Inflammatory macrophage treated with lipopolysaccharide for 4 hours (primary cell): Measurements from ENCODE around the gene TLNRD1.

Experiments used
- DNase-seq: peaks from one replicate; pipeline ENCODE4 v3.0.0-alpha.2; 2020

The TLNRD1 gene

DNA sequence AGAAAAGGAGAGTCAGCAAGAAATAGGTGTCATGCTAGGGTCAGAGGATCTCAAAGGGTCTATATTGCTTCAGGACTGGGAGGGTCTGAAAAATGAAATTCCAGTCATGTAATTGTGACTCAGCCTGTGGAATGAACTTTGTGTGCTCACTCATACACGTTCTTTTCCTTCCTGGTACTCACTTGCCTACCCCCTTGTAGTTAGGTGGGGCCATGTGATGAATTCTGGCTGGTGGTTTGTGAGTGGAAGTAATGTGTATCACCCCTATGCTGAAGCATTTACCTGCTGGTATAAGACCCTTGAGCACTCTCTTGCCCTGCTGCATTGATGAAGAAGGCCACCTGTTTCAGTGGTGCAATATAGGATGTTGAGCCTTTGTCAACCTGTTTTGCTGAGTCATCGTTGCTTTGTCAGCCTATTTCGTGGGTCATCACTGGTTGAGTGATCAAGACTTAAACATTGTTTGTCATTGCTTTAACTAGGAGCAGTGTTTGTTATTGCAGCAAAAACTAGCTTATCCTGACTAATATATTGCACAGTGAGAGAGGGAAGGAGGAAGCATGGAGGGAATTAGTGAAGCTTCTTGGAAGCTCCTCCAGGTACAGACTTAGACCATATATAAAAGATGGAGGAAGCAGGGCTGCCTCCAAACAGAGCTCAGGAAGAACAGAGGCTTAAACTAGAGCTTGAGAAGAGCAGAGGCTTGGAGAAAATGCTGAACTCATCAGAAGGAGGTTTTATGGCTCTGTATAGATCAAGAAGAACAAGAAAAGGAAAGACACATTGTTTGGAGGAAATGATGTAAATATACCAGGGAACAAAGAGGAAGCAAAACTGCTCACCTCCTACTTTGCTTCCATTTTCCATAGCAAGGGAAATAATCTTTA lies 28.9 kb downstream of the TLNRD1 start:
- DNase-seq = peak; percentile 76

DNA sequence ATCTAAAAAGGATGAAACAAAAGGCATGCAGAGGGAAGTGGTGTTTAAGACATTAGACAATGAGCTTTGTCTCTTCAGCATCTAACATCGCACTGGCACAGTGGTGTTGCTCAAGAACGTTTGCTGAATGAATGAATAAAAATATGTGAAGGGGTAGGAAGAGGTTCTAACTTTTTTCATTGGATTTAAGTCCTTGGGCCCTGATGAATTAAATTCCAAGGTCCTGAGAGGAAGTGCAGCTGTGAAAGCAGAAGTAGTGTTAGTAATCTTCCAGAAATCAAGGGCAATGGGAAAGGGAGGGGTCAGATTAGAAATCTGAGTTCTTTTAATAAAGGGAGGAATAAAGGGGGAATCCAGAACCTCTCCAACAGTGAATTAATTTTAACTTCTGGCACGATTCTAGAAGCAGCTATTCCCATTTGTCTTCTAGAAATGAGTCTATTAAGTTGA lies 29.6 kb downstream of the TLNRD1 start:
- DNase-seq = peak; percentile 72

DNA sequence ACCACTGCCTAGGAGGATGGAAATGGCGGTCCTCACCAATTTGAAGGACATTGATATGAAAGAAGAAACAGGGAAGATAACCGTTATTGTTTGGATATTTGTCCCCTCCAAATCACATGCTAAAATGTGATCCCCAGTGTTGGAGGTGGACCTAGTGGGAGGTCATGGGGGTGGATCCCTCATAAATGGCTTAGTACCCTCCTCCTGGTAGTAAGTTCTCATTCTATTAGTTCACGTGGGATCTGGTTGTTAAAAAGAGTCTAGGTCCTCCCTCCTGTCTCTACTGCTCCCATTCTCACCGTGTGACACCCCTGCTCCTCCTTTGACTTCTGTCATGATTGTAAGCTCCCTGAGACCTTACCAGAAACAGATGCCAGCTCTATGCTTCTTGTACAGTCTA lies 30.5 kb downstream of the TLNRD1 start:
- DNase-seq = no peak

DNA sequence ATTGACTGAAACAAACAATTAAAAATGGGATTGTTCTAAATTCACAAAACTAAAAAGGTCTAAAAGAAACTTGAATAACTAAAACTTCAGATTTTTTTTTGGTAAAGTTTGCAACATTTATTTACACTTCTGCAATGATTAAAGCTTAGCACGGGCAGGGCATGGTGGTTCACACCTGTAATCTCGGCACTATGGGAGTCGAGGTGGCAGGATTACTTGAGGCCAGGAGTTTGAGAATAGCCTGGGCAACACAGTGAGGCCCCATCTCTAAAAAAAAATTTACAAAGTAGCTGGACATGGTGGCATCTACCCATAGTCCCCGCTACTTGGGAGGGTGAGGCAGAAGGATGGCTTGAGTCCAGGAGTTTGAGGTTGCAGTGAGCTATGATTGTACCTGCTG lies 31.6 kb downstream of the TLNRD1 start:
- DNase-seq = no peak

DNA sequence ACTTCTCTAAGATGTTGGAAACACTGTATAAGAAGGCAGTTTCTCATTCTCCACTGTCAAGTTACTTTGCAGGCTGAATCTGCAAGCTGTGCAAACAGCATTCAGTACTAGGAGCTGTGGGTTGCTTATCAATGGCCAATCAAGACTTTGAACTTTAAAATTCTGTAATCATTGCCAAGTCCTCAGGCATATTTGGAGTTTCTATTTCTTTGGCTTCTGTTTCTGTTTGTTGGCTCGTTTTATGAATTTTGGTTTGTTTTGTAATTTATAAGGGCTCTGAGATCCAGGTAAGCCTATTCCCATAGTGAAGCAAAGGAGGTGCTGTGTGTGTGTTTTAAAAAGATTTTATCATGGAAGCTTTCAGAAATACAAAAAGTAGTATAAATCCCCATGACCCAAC lies 32.1 kb downstream of the TLNRD1 start:
- DNase-seq = no peak

- no peak for DNase-seq
These were observed 32.8 kb downstream of the TLNRD1 start for GRCh38 chr15:81033508-81033907.

GRCh38 chr15:81037952-81038743 lies 37.4 kb downstream of the TLNRD1 start:
- DNase-seq = no peak

DNA sequence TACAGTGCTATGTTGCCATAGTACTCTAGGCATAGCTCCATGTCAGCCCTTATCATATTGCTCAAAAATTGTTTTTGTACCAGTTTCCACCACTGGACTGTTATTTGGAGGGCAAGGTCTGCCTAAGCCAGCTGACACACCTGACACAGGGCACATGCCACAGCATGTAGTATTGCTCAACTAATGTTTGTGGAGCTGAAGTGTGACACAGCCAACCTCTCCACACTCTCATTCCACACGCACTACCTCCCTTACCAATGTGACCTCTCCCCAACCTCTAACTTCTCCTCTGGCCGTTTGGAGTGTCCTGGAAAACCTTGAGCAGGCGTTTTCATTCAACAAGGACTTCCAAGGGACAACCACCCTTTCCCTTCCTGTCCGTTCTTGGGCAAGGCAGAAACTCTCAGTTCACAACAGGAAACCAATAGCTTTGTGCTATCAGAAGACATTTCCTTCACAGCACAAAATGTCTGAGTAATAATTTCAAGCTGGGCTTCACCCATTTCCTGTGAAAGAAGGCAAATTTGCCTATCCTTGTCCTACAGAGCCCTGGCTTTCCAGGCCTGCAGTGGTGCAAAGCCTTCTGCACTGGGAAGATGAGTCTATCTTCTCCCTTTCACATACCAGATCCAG lies 38.4 kb downstream of the TLNRD1 start:
- DNase-seq = peak; percentile 10

GRCh38 chr15:81040757-81041156 lies 40.0 kb downstream of the TLNRD1 start:
- no peak for DNase-seq

DNA sequence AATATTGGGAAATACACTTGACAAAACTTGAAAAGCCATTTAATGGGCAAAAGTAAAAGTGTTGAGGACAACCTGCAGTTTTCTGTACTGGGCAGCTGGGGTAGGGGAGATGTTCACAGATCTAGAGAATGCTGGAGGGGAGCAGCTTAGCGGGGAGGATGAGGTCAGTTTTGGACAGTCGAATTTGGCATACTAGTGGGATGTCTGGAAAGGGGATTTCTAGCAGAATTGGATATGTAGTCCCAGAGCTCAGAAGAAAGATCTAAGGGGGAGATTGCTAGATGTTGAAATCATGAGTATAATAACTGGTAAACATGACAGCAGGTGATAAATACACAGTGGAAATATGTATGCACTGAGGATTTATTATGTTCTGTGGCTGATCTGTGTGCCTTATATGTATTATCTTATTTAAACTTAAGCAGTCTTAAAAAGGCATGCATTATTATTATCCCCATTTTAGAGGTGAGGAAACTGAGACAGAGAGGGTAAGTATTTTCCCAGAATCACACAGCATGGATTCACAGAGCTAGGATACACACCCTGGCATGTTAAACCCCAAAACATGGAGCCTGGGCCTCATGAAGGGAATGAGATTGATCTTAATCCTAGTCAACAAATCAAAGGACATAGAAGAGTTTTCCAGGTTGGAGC lies 42.7 kb downstream of the TLNRD1 start:
- DNase-seq = no peak

GRCh38 chr15:81043935-81044575 lies 43.3 kb downstream of the TLNRD1 start:
- DNase-seq = no peak

GRCh38 chr15:81046290-81046689 lies 45.6 kb downstream of the TLNRD1 start:
- no peak for DNase-seq

DNA sequence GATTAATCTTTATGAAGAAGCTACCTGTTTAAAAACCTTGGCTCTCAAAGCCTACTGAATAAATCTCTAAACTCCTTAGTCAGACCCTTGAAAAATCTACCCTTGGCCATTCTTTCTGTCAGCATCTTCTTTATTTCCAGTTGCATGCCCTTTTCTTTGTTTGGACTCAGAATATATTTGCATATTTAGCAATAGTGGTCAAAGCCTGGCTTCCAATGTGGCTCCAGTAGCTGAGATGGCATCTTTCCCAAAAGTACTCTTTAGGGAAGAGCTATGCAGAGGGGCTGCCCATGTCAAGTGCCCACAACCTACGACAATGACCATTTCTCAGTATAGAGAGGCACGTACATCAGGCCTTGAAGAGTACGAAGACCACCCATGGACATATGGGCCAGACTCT lies 47.2 kb downstream of the TLNRD1 start:
- DNase-seq = peak; percentile 13

- DNase-seq = no peak
These were observed 49.1 kb downstream of the TLNRD1 start for GRCh38 chr15:81049835-81050234.

- no peak for DNase-seq
These were observed 49.5 kb downstream of the TLNRD1 start for GRCh38 chr15:81050259-81050658.

- no peak for DNase-seq
These were observed 50.1 kb downstream of the TLNRD1 start for GRCh38 chr15:81050805-81051204.

- peak; percentile 74 for DNase-seq
These were observed 51.3 kb downstream of the TLNRD1 start for GRCh38 chr15:81052046-81052445.

DNA sequence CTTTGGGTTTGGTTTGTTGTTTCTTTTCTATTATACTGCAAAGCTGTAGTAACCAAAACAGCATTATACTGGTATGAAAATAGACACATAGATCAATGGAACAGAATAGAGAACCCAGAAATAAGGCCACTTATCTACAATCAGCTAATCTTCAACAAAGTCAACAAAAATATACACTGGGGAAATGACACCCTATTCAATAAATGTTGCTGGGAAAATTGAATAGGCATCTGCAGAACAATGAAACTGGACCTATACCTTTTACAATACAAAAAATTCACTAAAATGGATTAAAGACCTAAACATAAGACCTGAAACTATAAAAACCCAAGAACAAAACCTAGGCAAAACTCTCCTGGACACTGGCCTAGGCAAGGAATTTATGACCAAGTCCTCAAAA lies 52.9 kb downstream of the TLNRD1 start:
- no peak for DNase-seq

GRCh38 chr15:81054236-81054635 lies 53.5 kb downstream of the TLNRD1 start:
- DNase-seq = no peak
